Astrocyte (in vitro differentiated cells and primary cell): ENCODE data around the gene SERF2.

ENCODE experiments used
- EZH2 ChIP-seq: IDR thresholded peaks from 2 replicates; pipeline ENCODE4 v1.6.1; 2012; ENCODE audit warnings: mild to moderate bottlenecking, low read length, inconsistent platforms; ENCODE audit not compliant: insufficient read depth
- TF ChIP-seq, protein P1 (sequence below): IDR thresholded peaks from 2 replicates; pipeline ENCODE4 v1.5.1; 2011; ENCODE audit warnings: low read depth, mild to moderate bottlenecking, inconsistent platforms, low read length, moderate library complexity; ENCODE audit not compliant: insufficient read depth

DNA sequence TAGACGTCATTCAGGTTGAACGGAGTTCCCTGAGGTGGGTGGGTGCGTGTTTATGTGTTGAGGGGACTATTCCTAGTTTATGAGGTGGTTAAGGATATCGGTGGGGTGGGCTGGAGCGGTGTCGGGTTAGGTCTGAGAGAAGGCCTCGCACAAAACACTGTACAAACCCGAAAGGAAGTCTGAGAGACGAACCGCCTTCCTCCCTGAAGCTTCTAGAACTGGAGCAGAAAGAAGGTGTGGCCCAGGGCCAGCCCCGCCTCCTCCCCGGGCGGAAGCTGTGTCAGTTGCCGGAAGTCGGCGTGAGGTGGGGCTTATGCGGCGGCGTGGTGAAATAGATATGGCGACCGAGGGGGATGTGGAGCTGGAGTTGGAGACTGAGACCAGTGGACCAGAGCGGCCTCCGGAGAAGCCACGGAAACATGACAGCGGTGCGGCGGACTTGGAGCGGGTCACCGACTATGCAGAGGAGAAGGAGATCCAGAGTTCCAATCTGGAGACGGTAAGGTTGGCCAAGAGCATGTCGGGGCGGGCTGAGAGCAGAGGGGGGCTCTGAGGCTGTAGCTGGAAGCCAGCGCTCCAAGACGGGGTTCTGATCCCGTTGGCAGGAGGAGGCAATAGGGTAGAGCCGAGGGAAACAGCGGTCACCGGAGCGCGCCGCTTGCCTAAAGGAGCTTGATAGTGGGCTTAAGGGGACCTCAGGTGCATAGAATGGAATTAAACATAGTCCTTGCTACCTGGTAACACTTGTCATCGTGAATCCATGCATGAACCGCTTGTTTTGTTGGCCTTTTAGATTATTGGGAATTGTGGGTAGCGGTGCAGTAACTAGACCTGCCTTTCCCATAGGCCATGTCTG is 8.4 kb downstream of the SERF2 start, which contains the start of gene HYPK:
- TF ChIP-seq, protein P1, sequence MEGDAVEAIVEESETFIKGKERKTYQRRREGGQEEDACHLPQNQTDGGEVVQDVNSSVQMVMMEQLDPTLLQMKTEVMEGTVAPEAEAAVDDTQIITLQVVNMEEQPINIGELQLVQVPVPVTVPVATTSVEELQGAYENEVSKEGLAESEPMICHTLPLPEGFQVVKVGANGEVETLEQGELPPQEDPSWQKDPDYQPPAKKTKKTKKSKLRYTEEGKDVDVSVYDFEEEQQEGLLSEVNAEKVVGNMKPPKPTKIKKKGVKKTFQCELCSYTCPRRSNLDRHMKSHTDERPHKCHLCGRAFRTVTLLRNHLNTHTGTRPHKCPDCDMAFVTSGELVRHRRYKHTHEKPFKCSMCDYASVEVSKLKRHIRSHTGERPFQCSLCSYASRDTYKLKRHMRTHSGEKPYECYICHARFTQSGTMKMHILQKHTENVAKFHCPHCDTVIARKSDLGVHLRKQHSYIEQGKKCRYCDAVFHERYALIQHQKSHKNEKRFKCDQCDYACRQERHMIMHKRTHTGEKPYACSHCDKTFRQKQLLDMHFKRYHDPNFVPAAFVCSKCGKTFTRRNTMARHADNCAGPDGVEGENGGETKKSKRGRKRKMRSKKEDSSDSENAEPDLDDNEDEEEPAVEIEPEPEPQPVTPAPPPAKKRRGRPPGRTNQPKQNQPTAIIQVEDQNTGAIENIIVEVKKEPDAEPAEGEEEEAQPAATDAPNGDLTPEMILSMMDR: no peak
- TF ChIP-seq EZH2: no peak
